HG03565 (cell line): ENCODE results near the gene CAMK1D.

ENCODE experiments used
- ATAC-seq: cut with Tn5 transposase; IDR thresholded peaks from one replicate; pipeline ENCODE4 v1.9.1; 2021; ENCODE audit warnings: mild to moderate bottlenecking, moderate library complexity; ENCODE audit not compliant: unreplicated experiment

CAMK1D gene

DNA sequence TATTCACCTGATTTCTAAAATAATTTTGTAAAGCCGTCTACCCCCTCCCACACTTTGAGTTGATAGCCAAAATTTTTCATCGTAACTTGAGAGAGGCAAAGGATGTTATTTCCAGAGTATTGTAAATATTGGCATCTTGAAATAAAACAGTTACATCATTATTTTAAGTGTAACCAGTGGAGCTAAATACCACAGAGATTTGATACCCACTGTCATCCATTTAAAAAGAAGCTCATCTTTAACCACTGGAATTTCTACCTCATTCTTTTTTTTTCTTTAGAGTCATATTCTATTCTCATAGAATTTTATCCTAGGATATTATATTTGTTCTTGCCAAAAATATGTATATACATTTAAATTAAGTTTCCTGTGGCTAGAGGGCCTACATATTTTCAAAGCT, 48.6 kb downstream of the CAMK1D start:
- ATAC-seq, result no peak

- ATAC-seq, result no peak
These were observed 51.1 kb downstream of the CAMK1D start for GRCh38 chr10:12400266-12400931.

DNA sequence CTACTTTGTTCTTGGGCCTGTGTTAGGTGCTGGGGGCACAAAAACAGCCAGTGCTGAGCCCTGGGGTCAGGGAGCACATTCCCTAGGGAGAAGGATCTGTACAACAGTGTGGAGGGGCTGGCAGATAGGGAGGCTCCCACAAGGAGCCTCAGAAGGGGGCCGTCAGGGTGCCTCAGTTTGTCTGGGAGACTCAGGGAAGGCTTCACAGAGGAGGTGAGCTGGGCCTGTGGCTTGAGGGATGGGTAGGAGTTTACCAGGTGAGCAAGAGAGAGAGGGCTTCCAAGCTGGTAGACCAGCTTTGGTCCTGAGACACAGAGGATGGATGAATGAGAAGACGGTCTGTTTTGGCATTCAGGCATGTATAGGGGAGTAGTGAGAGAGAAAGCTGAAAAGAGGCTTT, 52.1 kb downstream of the CAMK1D start:
- no peak for ATAC-seq

GRCh38 chr10:12403119-12403518, 53.8 kb downstream of the CAMK1D start:
- ATAC-seq, result no peak

GRCh38 chr10:12405342-12406320, 56.3 kb downstream of the CAMK1D start:
- no peak for ATAC-seq

GRCh38 chr10:12406764-12407400, 57.5 kb downstream of the CAMK1D start:
- ATAC-seq, result no peak

- ATAC-seq, result no peak
These were observed 59.1 kb downstream of the CAMK1D start for GRCh38 chr10:12408472-12408871.

GRCh38 chr10:12409161-12409560, 59.8 kb downstream of the CAMK1D start:
- ATAC-seq, result no peak

GRCh38 chr10:12409613-12410012, 60.3 kb downstream of the CAMK1D start:
- ATAC-seq, result no peak

GRCh38 chr10:12412666-12413368, 63.5 kb downstream of the CAMK1D start:
- no peak for ATAC-seq

- no peak for ATAC-seq
These were observed 64.0 kb downstream of the CAMK1D start for GRCh38 chr10:12413369-12413711.

DNA sequence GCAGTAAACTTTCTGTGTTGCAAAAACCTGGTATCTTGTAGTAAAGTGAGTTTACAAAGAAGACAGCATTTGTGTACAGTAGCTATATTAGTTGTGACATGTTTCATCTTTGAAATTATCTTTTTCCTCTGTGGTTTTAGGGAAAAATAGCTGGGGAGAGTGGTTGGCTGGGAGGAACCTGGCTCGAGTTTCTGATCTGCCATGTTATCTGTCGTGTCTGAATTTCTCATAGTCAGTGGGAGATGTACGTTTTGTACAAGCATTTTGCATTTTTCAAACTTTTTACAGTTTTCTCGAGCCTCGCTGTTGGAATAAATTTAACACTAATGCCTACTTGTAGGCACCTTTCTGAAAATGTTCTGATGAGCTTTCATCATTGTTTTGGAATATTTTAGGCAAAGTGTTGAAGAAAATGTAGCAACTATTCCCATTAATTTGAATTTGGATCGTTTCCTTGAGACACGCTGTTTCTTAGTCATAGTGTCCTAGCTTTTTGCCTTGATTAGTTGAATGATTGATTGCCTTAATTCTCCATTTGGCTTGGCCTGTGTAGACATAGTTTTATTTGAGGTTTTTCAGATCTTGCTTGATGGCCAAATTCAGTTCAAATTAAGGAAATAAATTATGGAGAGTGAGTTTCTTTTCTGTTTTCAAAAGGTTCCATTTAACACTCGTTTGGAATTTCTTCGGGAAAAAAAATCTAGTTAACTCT, 65.1 kb downstream of the CAMK1D start:
- ATAC-seq, result no peak

GRCh38 chr10:12416344-12417050, 67.2 kb downstream of the CAMK1D start:
- ATAC-seq, result no peak

GRCh38 chr10:12417331-12417730, 68.0 kb downstream of the CAMK1D start:
- no peak for ATAC-seq

DNA sequence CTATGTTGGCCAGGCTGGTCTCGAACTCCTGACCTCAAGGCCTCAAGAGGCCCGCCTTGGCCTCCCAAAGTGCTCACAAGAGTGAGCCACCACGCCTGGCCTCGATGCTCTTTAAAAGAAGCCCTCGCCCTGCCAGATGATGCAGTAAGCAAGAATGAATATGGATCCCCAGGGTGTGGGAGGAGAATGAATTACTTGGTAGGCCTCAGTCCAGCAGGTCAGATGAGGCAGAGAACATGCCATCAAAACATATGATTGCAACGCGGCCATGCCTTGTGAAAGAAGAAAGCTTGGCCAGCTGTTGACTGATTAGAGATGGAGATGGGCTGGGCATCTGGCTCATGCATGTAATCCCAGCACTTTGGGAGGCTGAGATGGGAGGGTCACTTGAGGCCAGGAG, 68.7 kb downstream of the CAMK1D start:
- ATAC-seq, result no peak

DNA sequence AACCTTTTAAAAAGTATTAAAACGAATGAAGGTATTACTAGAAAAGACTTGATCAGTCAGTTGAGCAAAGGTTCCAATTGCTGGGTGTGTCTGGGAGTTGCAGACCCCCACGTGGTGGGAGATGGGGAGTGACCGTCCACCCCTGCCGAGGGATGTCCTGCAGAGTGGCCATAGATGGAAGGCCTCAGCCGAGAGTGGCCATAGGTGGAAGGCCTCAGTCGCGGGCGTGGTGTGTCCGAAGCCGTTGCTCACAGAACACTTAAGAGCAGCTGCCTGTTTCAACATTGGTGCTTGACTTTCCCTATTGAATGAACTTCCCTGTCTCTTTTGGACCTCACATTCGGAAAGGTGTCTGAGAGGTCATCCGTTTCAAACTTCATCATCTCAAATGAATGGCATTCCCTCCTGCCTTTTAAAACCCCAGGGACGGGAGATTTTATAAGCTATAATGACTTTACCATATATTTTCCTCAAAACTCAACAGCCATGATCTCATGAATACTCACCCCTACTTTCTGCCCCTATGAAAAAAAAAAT, 69.4 kb downstream of the CAMK1D start:
- no peak for ATAC-seq

- no peak for ATAC-seq
These were observed 70.0 kb downstream of the CAMK1D start for GRCh38 chr10:12419262-12419847.

- no peak for ATAC-seq
These were observed 71.3 kb downstream of the CAMK1D start for GRCh38 chr10:12420530-12421120.

DNA sequence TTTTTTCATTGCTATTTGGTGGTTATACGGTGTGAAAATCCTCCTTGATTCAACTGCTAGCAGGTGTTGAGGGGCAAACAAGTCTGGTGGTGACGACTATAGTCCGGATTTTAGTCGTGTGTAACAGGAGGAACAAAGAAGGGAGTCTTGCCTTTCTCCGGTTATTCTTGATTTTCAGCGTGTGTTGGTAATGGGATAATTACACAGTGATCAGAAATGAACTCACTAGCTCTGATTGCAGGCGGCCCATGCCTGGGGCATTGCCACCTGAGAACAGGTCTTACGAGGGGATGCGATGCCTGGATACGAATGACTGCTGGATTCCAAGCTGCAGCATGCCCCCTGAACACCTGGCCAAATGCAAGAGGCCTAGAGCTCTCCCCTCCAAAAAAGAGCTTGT, 72.8 kb downstream of the CAMK1D start:
- ATAC-seq, result no peak
